Glomerular visceral epithelial cell (primary cell): ENCODE measurements around the gene CCT7.
A peak's percentile ranks its signal among the peaks of the same experiment; 100 is the strongest.
"Not testable (repeated sequence)": the region's sequence is repeated elsewhere in the genome, so short reads cannot be mapped to it uniquely, and the experiment has no call there.

ENCODE experiments used
- DNase-seq: peaks from one replicate; pipeline ENCODE4 v3.0.0-alpha.2; 2016; ENCODE audit errors: extremely low spot score

The CCT7 gene

DNA sequence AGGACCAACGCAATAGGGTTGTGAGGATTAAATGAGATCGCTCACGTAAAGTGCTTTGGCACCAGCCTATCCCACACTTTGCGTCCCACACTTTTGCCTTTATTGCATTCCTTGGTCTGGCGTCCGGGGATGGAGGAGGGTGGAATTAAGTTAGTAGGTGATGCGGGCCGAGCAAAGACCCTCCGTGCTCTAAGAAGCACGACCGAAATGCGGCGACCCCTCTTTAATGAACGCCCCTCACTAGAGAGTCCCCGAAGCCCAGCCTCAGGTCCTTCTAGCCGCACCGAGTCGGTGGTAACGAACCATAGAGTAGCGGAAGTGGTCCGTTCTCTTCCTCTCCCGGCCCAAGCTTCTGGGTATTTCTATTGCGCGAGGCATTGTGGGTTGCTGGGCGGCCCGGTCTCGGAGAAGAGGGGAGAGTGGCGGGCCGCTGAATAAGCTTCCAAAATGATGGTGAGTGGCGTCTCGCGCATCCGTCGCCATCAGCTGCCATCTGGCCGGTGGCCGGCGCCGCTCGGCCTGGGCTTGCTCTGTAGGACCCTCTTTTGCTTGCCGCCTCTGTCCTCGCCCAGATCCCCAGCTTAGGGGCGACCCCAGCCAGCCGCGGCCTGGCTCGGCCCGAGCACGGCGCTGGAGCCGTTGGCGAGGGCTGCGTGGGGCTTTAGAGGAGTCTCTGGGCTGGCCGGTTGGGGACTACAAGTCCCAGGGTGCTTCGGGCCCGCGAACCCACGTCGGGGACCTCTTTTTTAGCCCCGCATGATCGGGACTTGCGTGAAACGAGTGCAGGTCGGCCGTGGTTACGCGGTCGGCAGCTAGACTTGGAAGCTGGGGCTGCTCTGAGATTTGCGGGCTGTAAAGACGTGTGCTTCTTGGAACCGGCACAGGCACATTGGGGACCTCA is at the start of gene CCT7:
CCT7 (plus strand) TSS at position 377 of the 901 bp plus-strand sequence; CDS start at position 448, 71 bp downstream.
- peak; percentile 85 for DNase-seq

DNA sequence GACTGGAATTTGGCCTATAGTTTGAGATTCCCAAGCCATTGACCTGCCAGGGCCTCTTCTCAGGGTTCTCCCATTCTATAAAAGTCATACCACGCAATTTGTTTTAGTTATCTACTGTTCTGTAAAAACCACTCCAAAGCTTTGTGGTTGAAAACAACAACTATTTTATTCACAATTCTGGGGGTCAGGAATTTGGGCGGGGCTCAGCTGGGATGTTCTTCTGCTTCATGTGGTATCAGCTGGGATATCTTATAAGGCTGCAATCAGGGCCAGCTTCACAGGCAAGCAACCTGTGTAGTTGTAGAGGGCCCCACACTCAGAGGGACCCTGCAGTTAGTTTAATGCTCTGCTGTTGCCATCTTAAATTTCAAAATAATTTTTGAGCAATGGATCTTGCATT is 48.1 kb upstream of the CCT7 start:
- no peak for DNase-seq

GRCh38 chr2:73187549-73187948 is 46.6 kb upstream of the CCT7 start:
- no peak for DNase-seq

DNA sequence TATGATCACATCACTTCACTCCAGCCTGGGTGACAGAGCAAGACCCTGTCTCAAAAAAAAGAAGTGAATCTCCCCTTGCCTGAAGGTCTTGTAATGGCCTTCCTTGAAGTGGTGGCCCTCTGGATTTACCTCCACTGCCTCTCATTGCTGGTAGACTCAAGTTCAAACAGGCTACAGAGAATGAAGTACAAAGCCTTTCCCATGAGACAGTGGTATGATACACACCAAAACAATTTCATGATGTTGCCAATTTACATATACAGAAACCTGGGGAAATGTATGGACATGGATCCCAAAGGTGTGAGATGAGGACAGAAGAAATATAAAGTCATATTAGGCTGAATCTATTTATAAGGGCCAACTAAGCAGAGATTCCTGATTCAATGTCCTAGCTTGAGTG is 36.5 kb upstream of the CCT7 start:
- DNase-seq: no peak

- DNase-seq: not testable (repeated sequence)
Observed at GRCh38 chr2:73200281-73200680, 33.8 kb upstream of the CCT7 start.

DNA sequence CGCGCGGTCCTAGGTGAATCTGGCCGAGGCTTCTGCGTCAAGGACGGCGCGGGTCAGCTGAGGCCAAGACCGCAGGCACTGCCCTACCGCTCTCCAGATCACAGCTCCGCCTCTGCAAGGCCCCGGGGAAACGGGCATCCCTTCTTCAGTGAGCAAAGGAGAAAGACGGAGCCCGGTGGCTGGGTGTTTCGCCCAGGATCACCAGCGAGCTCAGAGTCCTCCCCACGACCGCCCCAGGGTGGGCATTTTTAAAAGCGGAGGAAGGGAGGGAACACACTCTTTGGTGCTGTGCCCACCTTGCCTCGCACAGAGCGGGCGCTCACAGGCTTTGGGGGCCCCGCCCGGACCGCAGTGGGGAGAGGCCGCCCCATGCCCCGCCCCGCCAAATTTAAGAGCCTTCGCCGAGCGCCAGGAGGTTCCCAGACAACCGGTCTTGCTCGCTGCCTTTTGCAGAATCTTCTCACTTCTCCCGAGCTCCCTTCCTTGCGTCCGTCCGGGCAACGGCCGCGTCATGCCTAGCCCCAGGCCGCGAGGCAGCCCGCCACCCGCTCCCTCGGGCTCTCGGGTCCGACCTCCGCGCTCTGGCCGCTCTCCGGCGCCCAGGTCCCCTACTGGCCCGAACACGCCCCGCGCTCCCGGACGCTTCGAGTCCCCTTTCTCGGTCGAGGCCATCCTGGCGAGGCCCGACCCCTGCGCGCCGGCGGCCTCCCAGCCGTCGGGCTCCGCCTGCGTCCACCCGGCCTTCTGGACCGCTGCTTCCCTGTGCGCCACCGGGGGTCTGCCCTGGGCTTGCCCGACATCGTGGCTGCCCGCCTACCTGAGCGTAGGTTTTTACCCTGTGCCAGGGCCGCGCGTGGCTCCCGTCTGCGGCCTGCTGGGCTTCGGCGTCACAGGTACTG is 31.7 kb upstream of the CCT7 start, which contains the start of gene NOTO:
NOTO (plus strand) TSS at position 419 of the 899 bp plus-strand sequence; CDS start at position 512, 93 bp downstream.
- no peak for DNase-seq

DNA sequence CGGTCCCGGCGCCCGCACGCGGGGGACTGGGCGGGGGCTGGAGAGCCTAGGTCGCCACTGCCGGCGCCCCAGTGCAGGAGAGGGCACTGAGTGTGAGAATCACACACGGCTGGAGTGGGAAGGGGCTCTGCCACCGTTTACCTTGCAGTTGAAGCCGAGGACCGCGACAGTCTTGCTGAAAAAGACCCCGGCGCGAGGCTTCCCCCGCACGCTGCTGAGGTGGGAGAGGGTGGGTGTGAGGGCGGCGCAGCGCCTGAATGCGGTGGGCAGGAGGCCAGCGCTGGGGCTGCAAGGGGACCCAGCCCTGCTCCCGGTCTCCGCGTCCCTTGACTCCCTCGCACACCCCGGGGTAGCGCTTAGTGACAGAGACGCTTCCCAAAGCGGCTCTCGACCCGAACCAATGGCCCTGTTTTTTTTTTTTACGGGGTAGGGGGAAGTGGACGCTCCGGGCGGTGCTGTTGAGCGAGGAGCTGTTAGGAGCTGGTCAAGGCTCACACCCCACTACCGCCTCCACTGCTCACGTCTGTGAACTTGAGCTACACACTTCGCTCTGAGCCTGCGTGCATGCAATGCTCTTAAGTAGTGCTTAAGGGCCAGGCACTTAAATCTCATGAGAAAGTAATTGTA is 30.9 kb upstream of the CCT7 start:
- DNase-seq: no peak

GRCh38 chr2:73205611-73206010 is 28.5 kb upstream of the CCT7 start:
- DNase-seq: no peak

DNA sequence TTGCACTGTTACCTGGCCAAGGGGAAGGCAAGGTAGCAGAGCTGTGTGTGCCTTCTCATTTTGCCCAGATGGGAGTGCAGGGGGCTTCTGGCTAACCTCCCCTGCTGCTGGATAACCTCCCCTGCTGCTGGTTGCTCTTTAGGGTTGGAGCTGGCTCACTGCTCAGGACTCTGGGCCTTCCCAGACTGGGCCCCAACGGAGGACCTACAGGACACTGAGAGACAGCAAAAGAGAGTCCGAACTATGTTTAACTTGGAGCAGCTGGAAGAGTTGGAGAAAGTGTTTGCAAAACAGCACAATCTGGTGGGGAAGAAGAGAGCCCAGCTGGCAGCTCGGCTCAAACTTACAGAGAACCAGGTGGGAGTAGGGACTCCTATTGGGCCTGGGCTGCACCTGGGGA is 25.9 kb upstream of the CCT7 start:
- DNase-seq: no peak

DNA sequence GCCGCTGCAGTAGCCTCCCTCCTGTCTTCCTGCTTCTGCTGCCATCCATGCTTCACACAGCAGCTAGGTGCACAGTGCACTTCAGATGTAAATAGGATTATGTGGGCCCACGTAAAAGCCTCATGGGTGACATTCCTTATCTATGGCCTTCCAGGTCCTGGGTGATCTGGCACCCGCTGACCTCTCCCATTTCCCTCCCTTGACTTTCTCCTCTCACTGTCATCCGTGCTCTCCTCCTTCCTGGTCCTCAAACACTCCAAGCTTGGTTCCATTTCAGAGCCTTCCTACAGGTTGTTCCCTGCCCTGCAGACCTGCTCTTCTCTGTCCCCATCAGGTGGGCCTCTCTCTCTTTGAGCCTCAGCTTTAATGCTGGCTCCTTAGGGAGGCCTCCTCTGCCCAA is 24.1 kb upstream of the CCT7 start:
- DNase-seq: no peak

DNA sequence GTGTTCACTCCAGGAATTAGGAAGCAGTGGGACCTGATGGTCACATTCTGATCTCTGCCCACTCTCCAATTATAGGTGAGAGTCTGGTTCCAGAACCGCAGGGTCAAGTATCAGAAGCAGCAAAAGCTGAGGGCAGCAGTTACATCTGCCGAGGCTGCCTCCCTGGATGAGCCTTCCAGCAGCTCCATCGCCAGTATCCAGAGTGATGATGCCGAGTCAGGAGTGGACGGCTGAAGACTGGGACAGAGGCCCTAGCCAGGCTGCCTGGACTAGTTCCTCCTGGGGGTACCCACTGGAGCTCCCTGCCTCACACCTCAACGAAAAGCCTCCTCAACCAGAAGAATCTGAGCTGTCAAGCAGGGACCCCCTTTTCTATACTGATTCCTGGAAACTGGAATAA is 23.4 kb upstream of the CCT7 start:
- no peak for DNase-seq

DNA sequence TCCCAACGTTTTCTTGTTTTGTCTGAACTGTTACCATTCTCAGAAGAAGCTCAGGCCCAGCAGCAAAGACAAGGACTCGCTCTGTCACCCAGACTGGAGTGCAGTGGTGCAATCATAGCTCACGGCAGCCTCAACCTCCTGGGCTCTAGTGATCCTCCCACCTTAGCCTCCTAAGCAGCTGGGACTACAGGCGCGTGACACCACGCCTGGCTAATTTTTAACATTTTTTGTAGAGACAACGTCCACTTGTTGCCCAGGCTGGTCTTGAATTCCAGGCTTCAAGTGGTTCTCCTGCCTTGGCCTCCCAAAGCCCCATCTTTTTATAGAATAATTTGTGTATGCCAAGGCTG is 22.0 kb upstream of the CCT7 start:
- no peak for DNase-seq

- peak; percentile 63 for DNase-seq
Observed at GRCh38 chr2:73212448-73213176, 21.5 kb upstream of the CCT7 start.

- peak; percentile 75 for DNase-seq
Observed at GRCh38 chr2:73214120-73215035, 19.7 kb upstream of the CCT7 start, which contains the start of gene SMYD5. SMYD5 (plus strand) TSS chr2:73214245; CDS start chr2:73214267, 22 bp downstream.

DNA sequence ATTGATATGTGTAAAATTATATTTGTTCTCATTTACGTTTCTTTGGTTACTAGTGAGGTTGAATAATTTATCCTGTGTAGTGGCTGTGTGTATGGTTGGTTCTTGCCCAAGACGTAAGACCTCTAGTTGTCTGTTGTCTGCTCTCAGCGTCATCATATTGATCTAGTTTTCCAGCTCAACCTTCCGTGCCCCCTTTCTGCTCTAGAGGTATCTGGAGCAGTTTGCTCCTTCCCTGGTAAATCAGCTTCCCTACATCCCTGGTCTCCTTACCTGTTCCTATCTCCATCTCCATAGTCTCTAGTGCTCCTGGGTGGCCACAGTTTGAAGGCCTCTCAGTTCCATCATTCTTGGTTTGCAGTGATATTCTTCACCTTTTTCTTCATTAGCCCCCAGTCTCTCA is 18.9 kb upstream of the CCT7 start:
- no peak for DNase-seq

- no peak for DNase-seq
Observed at GRCh38 chr2:73217160-73217559, 16.9 kb upstream of the CCT7 start.

DNA sequence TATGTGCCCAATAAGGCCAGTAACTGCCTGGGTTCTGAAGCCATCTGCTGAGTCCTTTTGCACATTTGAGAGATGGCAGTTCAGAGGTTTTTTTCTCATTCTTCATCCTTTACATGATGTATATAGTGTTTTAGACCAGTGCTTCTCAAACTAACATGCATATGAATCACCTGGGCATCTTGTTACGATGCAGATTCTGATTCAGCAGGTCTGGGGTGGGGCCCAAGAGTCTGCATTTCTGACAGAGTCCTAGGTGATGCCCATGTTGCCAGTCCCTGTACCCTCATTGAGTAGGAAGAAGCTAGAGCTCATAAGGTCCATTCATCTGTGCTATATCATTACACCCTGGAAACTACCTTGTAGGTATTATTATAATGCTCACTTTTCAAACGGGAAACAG is 16.3 kb upstream of the CCT7 start:
- DNase-seq: no peak

GRCh38 chr2:73218298-73218697 is 15.8 kb upstream of the CCT7 start:
- DNase-seq: peak; percentile 8

- DNase-seq: no peak
Observed at GRCh38 chr2:73223821-73224220, 10.3 kb upstream of the CCT7 start.
